OCI-LY3 (cell line): ENCODE data around the gene SP8.
"Not testable (repeated sequence)": the region's sequence is repeated elsewhere in the genome, so short reads cannot be mapped to it uniquely, and the experiment has no call there.

Source experiments
- EZH2phosphoT487 ChIP-seq: fragments of 200-600 bp; shearing (Covaris generic); IDR thresholded peaks from 2 replicates; pipeline ENCODE4 v1.6.1; 2018; ENCODE audit warnings: antibody characterized with exemption, mixed run types, low read depth
- TF ChIP-seq, protein P1 (sequence below): fragments of 200-600, 300-600 bp; sonication (generic); IDR thresholded peaks from 2 replicates; pipeline ENCODE4 v1.5.1; 2014; ENCODE audit warnings: antibody characterized with exemption, low read length, low read depth

DNA sequence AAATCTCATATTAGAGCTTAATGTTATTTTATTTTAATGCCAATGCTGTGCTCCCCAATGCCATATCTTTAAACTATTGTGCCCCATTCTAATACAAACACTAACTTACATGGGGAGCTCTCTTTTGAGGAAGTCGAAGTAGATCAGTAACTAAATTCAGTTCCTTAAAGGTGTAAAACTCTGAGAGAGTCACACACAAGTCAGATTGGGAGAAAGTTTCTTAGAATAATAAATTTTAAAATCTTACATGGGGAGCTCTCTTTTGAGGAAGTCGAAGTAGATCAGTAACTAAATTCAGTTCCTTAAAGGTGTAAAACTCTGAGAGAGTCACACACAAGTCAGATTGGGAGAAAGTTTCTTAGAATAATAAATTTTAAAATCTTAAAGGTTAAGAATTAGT lies 49.7 kb upstream of the SP8 start:
- TF ChIP-seq, protein P1, sequence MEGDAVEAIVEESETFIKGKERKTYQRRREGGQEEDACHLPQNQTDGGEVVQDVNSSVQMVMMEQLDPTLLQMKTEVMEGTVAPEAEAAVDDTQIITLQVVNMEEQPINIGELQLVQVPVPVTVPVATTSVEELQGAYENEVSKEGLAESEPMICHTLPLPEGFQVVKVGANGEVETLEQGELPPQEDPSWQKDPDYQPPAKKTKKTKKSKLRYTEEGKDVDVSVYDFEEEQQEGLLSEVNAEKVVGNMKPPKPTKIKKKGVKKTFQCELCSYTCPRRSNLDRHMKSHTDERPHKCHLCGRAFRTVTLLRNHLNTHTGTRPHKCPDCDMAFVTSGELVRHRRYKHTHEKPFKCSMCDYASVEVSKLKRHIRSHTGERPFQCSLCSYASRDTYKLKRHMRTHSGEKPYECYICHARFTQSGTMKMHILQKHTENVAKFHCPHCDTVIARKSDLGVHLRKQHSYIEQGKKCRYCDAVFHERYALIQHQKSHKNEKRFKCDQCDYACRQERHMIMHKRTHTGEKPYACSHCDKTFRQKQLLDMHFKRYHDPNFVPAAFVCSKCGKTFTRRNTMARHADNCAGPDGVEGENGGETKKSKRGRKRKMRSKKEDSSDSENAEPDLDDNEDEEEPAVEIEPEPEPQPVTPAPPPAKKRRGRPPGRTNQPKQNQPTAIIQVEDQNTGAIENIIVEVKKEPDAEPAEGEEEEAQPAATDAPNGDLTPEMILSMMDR: not testable (repeated sequence)
- not testable (repeated sequence) for TF ChIP-seq EZH2phosphoT487
